Calu3 (cell line): ENCODE results near the gene METTL23. TPM values are rescaled to one million over a fixed set of nuclear protein-coding genes. Genes with fewer than 3 reads are reported as not detected.
"Not testable (repeated sequence)": the region's sequence is repeated elsewhere in the genome, so short reads cannot be mapped to it uniquely, and the experiment has no call there.

Experiments
- BruUV-seq: library from RNA; stranded (reverse); fragments of 400-500 nt; replicated peaks from 2 replicates; lab custom pipeline; 2021; lab: Mats Ljungman, UMichigan
- CTCF ChIA-PET: fragments of 300-600 bp; sonication (Branson Sonifier 250); formaldehyde crosslinking; loops from one replicate; lab custom pipeline; 2022; ENCODE audit warnings: antibody characterized with exemption; lab: Charles Lee
- DNase-seq: peaks from one replicate; pipeline ENCODE4 v3.0.0; 2022
- H3K27ac Mint-ChIP-seq: one replicate; pipeline ENCODE4 v1.8.0; 2022; ENCODE audit warnings: mixed read lengths; ENCODE audit not compliant: unreplicated experiment
- H3K27me3 Mint-ChIP-seq: one replicate; pipeline ENCODE4 v1.8.0; 2022; ENCODE audit warnings: mixed read lengths; ENCODE audit not compliant: unreplicated experiment
- H3K36me3 Mint-ChIP-seq: one replicate; pipeline ENCODE4 v1.8.0; 2022; ENCODE audit warnings: mild to moderate bottlenecking, moderate library complexity, mixed read lengths; ENCODE audit not compliant: insufficient read depth, unreplicated experiment
- H3K4me1 Mint-ChIP-seq: one replicate; pipeline ENCODE4 v1.8.0; 2022; ENCODE audit warnings: mild to moderate bottlenecking, low read depth, mixed read lengths; ENCODE audit not compliant: unreplicated experiment
- H3K4me3 Mint-ChIP-seq: one replicate; pipeline ENCODE4 v1.8.0; 2022; ENCODE audit warnings: mild to moderate bottlenecking, low read depth, moderate library complexity, mixed read lengths; ENCODE audit not compliant: unreplicated experiment
- H3K9me3 Mint-ChIP-seq: one replicate; pipeline ENCODE4 v1.8.0; 2022; ENCODE audit warnings: low read depth, mixed read lengths; ENCODE audit not compliant: unreplicated experiment
- intact Hi-C: fragments of 100-400 bp; cut with micrococcal nuclease; formaldehyde crosslinking; loops from one replicate; pipeline ENCODE4 v1.10.0; 2022; ENCODE audit not compliant: unreplicated experiment
- total RNA-seq: library from RNA; stranded (reverse); gene quantifications from 2 replicates; pipeline ENCODE4 v1.2.3, GENCODE V29; 2022
- TF ChIP-seq, protein P1 (sequence below): fragments of 200-600 bp; IDR thresholded peaks from one replicate; pipeline ENCODE4 v1.8.0; 2022; ENCODE audit warnings: antibody characterized with exemption; ENCODE audit not compliant: unreplicated experiment

The METTL23 gene
- total RNA-seq, 1 experiment from 2014 or later = 58.1 TPM

- intact Hi-C loops = no loop called here
- TF ChIP-seq, protein P1, sequence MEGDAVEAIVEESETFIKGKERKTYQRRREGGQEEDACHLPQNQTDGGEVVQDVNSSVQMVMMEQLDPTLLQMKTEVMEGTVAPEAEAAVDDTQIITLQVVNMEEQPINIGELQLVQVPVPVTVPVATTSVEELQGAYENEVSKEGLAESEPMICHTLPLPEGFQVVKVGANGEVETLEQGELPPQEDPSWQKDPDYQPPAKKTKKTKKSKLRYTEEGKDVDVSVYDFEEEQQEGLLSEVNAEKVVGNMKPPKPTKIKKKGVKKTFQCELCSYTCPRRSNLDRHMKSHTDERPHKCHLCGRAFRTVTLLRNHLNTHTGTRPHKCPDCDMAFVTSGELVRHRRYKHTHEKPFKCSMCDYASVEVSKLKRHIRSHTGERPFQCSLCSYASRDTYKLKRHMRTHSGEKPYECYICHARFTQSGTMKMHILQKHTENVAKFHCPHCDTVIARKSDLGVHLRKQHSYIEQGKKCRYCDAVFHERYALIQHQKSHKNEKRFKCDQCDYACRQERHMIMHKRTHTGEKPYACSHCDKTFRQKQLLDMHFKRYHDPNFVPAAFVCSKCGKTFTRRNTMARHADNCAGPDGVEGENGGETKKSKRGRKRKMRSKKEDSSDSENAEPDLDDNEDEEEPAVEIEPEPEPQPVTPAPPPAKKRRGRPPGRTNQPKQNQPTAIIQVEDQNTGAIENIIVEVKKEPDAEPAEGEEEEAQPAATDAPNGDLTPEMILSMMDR = no peak
- Mint-ChIP-seq H3K36me3 (peaks cover 7% of the 10 kb centered on the region), H3K27me3 (peaks cover 20% of the 10 kb centered on the region), H3K9me3 (no peaks in the 10 kb centered on the region), H3K4me1 (peaks cover 9% of the 10 kb centered on the region), H3K4me3 (no peak overlapping the region), H3K27ac (no peak overlapping the region)
- CTCF ChIA-PET = interaction anchor here (1.4 kb wide), 1 partner anchor 15 kb away, joined by 5 read pairs; no protein-coding TSS in a partner anchor
- BruUV-seq = no TSS peak
- DNase-seq = no peak
These were observed 29.6 kb upstream of the METTL23 start for GRCh38 chr17:76696763-76697701.

GRCh38 chr17:76697702-76698465, 28.8 kb upstream of the METTL23 start:
- intact Hi-C loops = no loop called here
- Mint-ChIP-seq H3K27me3 (peaks cover 20% of the 10 kb centered on the region), H3K4me1 (peaks cover 9% of the 10 kb centered on the region), H3K36me3 (peaks cover 7% of the 10 kb centered on the region), H3K27ac (no peak overlapping the region), H3K4me3 (no peak overlapping the region), H3K9me3 (no peaks in the 10 kb centered on the region)
- TF ChIP-seq, protein P1 = no peak
- no peak for DNase-seq
- no TSS peak for BruUV-seq
- CTCF ChIA-PET = no interaction called here

DNA sequence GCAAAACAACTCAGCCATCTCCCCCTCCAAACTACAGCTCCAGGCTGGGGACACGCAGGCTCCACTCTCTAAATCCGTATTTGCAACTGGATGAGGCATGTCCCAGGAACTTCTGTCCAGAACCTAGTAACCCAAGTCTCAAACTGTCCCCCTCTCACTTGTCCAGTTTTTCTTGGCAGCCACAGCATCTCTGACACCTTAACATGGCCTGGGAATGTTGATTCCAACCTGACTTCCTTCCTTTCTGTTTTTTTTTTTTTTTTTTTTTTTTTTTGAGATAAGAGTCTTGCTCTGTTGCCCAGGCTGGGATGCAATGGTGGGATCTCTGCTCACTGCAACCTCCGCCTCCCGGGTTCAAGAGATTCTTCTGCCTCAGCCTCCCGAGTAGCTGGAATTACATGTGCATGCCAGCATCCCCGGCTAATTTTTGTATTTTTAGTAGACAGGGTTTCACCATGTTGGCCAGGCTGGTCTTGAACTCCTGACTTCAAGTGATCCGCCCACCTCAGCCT, 28.1 kb upstream of the METTL23 start:
- BruUV-seq, H3K27ac Mint-ChIP-seq, H3K36me3 Mint-ChIP-seq, intact Hi-C loops, CTCF ChIA-PET, H3K9me3 Mint-ChIP-seq, H3K4me3 Mint-ChIP-seq, DNase-seq, H3K4me1 Mint-ChIP-seq: not testable (repeated sequence)
- peaks cover 20% of the 10 kb centered on the region for H3K27me3 Mint-ChIP-seq

GRCh38 chr17:76700270-76700616, 26.4 kb upstream of the METTL23 start:
- no peak overlapping the region for H3K27ac Mint-ChIP-seq
- DNase-seq = no peak
- peaks cover 20% of the 10 kb centered on the region for H3K27me3 Mint-ChIP-seq
- intact Hi-C loops = no loop called here
- H3K4me1 Mint-ChIP-seq = peaks cover 7% of the 10 kb centered on the region
- no peaks in the 10 kb centered on the region for H3K9me3 Mint-ChIP-seq
- peaks cover 3% of the 10 kb centered on the region for H3K36me3 Mint-ChIP-seq
- TF ChIP-seq, protein P1 = no peak
- H3K4me3 Mint-ChIP-seq = no peak overlapping the region
- CTCF ChIA-PET = no interaction called here
- no TSS peak for BruUV-seq
